Measurements from ENCODE around the gene BAIAP2L1. TPM values are rescaled to one million over a fixed set of nuclear protein-coding genes. Genes with fewer than 3 reads are reported as not detected.
"Not testable (repeated sequence)": the region's sequence is repeated elsewhere in the genome, so short reads cannot be mapped to it uniquely, and the experiment has no call there.

The BAIAP2L1 gene
- total RNA-seq, 1 donor from 2014 or later = 21.6 TPM

DNA sequence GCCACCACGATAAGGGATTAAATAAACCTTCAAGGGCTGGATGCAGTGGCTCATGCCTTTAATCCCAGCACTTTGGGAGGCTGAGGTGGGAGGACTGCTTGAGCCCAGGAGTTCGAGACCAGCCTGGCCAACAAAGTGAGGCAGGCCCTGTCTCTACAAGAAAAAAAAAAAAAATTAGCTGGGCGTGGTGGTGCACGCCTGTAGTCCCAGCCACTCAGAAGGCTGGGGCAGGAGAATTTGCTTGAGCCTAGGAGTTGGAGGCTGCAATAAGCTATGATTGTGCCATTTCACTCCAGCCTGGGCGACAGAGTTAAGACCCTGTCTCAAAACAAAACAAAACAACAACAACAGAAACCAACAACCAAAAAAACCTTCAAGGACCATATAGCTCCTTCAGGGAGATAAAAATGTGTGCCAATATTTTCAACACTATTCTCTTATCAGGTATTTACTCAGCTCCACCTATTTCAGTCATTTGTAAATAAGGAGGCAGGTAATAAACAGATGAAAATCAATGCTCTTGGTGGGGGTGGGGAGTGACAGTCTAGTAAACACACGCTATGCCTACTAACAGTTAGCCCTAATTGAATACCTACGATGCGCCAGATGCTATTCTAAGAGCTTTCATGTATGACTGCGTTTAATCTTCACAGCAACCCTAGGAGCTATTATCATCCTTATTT, 13.2 kb downstream of the BAIAP2L1 start:
- no peaks in the 10 kb centered on the region for H3K9me3 Mint-ChIP-seq (ENCODE audit: unreplicated experiment)
- no peak for DNase-seq (ENCODE audit: low read depth)

DNA sequence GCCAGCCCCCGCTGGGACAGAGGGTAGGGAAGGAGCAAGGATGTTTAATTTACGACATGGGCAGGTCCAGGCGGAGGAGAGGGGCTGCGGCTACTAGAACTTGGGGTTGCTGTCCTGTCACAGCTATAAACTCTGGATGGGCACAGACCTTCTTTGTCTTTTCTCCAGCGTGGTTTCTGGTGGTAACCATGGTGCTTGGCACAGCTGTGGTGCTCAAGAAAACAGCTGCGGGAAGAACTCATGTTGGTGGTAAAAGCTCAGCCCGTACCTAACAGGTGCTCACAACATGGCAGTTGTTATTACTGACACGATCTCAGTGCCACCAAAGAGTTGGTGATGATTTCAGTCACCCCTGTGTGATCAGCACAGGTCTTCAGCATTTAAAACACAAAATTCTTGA, 13.8 kb downstream of the BAIAP2L1 start:
- Histone ChIP-seq H3K79me2 (ENCODE audit: insufficient read depth, low read length) (no peaks in the 10 kb centered on the region), H3K27ac (ENCODE audit: low read depth, low read length) (no peak overlapping the region), H3K4me1 (ENCODE audit: insufficient read depth, low read length) (no peaks in the 10 kb centered on the region), H2AFZ (ENCODE audit: low read depth, low read length) (no peak overlapping the region), H3K9ac (ENCODE audit: low read length) (no peak overlapping the region), H3K36me3 (ENCODE audit: insufficient read depth, low read length) (no peaks in the 10 kb centered on the region), H4K20me1 (ENCODE audit: insufficient read depth, low read length) (peaks cover under 1% of the 10 kb centered on the region), H3K27me3 (ENCODE audit: insufficient read depth, low read length) (no peaks in the 10 kb centered on the region), H3K4me3 (ENCODE audit: insufficient read depth, low read depth, low read length) (no peak overlapping the region), H3K4me2 (ENCODE audit: low read length) (no peak overlapping the region), H3K9me3 (ENCODE audit: insufficient read depth, low read depth, low read length) (no peaks in the 10 kb centered on the region)
- Mint-ChIP-seq H3K9me3 (ENCODE audit: unreplicated experiment) (no peaks in the 10 kb centered on the region), H3K27me3 (ENCODE audit: low read depth, unreplicated experiment) (no peaks in the 10 kb centered on the region), H3K36me3 (ENCODE audit: low read depth, unreplicated experiment) (no peaks in the 10 kb centered on the region), H3K4me1 (ENCODE audit: low read depth, unreplicated experiment) (no peaks in the 10 kb centered on the region), H3K27ac (ENCODE audit: unreplicated experiment) (no peak overlapping the region), H3K4me3 (ENCODE audit: unreplicated experiment) (no peak overlapping the region)
- DNase-seq (ENCODE audit: low read depth) (no peak), FAIRE-seq (no peak)
- TF ChIP-seq, protein P1, sequence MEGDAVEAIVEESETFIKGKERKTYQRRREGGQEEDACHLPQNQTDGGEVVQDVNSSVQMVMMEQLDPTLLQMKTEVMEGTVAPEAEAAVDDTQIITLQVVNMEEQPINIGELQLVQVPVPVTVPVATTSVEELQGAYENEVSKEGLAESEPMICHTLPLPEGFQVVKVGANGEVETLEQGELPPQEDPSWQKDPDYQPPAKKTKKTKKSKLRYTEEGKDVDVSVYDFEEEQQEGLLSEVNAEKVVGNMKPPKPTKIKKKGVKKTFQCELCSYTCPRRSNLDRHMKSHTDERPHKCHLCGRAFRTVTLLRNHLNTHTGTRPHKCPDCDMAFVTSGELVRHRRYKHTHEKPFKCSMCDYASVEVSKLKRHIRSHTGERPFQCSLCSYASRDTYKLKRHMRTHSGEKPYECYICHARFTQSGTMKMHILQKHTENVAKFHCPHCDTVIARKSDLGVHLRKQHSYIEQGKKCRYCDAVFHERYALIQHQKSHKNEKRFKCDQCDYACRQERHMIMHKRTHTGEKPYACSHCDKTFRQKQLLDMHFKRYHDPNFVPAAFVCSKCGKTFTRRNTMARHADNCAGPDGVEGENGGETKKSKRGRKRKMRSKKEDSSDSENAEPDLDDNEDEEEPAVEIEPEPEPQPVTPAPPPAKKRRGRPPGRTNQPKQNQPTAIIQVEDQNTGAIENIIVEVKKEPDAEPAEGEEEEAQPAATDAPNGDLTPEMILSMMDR (IDR thresholded peaks at IDR 0.05; ENCODE audit: insufficient read depth, low read depth, low read length) = no peak
- no peak for TF ChIP-seq EZH2 (IDR thresholded peaks at IDR 0.05; ENCODE audit: insufficient read depth, low read length)

More for the DNA sequence above, 13.2 kb downstream of the BAIAP2L1 start:
- no peaks in the 10 kb centered on the region for H3K27me3 ChIP-seq (ENCODE audit: insufficient read depth, low read length)
- no peak overlapping the region for H3K9ac ChIP-seq (ENCODE audit: low read length)
- no peak overlapping the region for H3K27ac ChIP-seq (ENCODE audit: low read depth, low read length)
- H4K20me1 ChIP-seq (ENCODE audit: insufficient read depth, low read length) = peaks cover 3% of the 10 kb centered on the region
- Mint-ChIP-seq H3K27ac (ENCODE audit: unreplicated experiment) (no peak overlapping the region), H3K4me3 (ENCODE audit: unreplicated experiment) (no peak overlapping the region), H3K27me3 (ENCODE audit: low read depth, unreplicated experiment) (no peaks in the 10 kb centered on the region), H3K36me3 (ENCODE audit: low read depth, unreplicated experiment) (no peaks in the 10 kb centered on the region), H3K4me1 (ENCODE audit: low read depth, unreplicated experiment) (no peaks in the 10 kb centered on the region)
- H3K36me3 ChIP-seq (ENCODE audit: insufficient read depth, low read length) = no peaks in the 10 kb centered on the region
- H2AFZ ChIP-seq (ENCODE audit: low read depth, low read length) = no peak overlapping the region
- H3K4me1 ChIP-seq (ENCODE audit: insufficient read depth, low read length) = no peaks in the 10 kb centered on the region
- no peaks in the 10 kb centered on the region for H3K79me2 ChIP-seq (ENCODE audit: insufficient read depth, low read length)
- no peak overlapping the region for H3K4me3 ChIP-seq (ENCODE audit: insufficient read depth, low read depth, low read length)
- TF ChIP-seq, protein P1 (IDR thresholded peaks at IDR 0.05; ENCODE audit: insufficient read depth, low read depth, low read length) = no peak
- no peak for TF ChIP-seq EZH2 (IDR thresholded peaks at IDR 0.05; ENCODE audit: insufficient read depth, low read length)
- FAIRE-seq = no peak
- no peak overlapping the region for H3K4me2 ChIP-seq (ENCODE audit: low read length)
- H3K9me3 ChIP-seq (ENCODE audit: insufficient read depth, low read depth, low read length) = no peaks in the 10 kb centered on the region

DNA sequence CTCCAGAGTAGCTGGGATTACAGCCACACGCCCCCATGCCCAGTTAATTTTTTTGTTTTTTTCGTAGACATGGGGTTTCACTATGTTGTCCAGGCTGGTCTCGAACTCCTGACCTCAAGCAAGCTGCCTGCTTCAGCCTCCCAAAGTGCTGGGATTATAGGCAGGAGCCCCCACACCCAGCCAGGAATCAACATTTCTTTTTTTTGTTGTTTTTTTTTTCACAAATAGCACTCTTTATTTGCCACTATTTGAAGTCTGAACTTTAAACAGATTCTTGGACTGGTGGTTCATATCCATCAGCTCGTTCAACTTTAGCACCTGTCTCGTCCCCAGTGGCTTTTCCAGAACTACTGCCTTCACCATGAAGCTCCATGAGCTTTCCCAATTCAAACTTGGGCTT, 15.4 kb downstream of the BAIAP2L1 start:
- not testable (repeated sequence) for DNase-seq (ENCODE audit: low read depth); H3K79me2 ChIP-seq (ENCODE audit: insufficient read depth, low read length); H3K9me3 ChIP-seq (ENCODE audit: insufficient read depth, low read depth, low read length); H3K9ac ChIP-seq (ENCODE audit: low read length); H3K4me2 ChIP-seq (ENCODE audit: low read length); H3K27ac Mint-ChIP-seq (ENCODE audit: unreplicated experiment); H3K27me3 Mint-ChIP-seq (ENCODE audit: low read depth, unreplicated experiment); H2AFZ ChIP-seq (ENCODE audit: low read depth, low read length); H3K4me3 Mint-ChIP-seq (ENCODE audit: unreplicated experiment); H3K36me3 Mint-ChIP-seq (ENCODE audit: low read depth, unreplicated experiment); H3K4me1 ChIP-seq (ENCODE audit: insufficient read depth, low read length); H3K36me3 ChIP-seq (ENCODE audit: insufficient read depth, low read length); H3K4me3 ChIP-seq (ENCODE audit: insufficient read depth, low read depth, low read length); H3K27ac ChIP-seq (ENCODE audit: low read depth, low read length); H3K9me3 Mint-ChIP-seq (ENCODE audit: unreplicated experiment); H4K20me1 ChIP-seq (ENCODE audit: insufficient read depth, low read length); FAIRE-seq; H3K27me3 ChIP-seq (ENCODE audit: insufficient read depth, low read length); H3K4me1 Mint-ChIP-seq (ENCODE audit: low read depth, unreplicated experiment)
